GM10266 (cell line): ENCODE results near the gene TMEM217.

Experiments used
- DNase-seq: peaks from one replicate; pipeline ENCODE4 v3.0.0; 2012; ENCODE audit errors: extremely low spot score
- CTCF ChIP-seq: IDR thresholded peaks from 2 replicates; pipeline ENCODE4 v1.5.1; 2012; ENCODE audit warnings: mild to moderate bottlenecking, low read depth; ENCODE audit not compliant: control insufficient read depth, insufficient read depth; ENCODE audit errors: missing control alignments

The TMEM217 gene

GRCh38 chr6:37212268-37212667 lies 45.7 kb downstream of the TMEM217 start:
- no peak for TF ChIP-seq CTCF
- no peak for DNase-seq

DNA sequence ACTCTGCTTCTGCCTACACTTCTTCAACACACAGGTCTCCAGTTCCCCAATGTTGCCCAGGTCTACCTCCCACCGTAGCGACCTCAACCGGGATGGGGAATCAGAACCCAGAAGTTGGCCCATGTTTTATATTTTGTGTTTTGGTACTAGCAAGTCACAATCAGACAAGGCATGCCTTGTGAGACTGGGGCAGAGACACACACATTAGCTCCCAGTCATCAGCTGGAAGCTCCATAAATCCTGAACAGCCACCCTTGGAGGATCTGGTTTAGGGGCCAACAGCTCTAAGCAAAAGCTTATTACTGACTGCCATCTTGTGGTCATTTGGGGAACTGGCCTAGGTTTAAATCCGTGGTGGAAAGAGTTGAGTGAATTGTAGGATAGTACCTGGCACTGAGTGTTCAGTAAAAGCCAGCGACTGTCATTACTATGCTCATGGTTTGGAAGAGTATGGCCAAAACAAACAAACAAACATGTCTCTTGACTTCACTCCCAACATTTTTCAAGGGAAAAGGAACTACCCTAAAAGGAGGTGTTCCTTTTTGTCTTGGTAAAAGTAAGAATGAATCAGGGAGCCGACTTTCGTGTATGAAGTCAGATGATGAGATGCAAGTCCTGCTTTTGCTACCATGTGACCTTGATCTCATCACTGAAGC lies 47.5 kb downstream of the TMEM217 start:
- TF ChIP-seq CTCF: peak; percentile 91
- DNase-seq: peak; percentile 68

DNA sequence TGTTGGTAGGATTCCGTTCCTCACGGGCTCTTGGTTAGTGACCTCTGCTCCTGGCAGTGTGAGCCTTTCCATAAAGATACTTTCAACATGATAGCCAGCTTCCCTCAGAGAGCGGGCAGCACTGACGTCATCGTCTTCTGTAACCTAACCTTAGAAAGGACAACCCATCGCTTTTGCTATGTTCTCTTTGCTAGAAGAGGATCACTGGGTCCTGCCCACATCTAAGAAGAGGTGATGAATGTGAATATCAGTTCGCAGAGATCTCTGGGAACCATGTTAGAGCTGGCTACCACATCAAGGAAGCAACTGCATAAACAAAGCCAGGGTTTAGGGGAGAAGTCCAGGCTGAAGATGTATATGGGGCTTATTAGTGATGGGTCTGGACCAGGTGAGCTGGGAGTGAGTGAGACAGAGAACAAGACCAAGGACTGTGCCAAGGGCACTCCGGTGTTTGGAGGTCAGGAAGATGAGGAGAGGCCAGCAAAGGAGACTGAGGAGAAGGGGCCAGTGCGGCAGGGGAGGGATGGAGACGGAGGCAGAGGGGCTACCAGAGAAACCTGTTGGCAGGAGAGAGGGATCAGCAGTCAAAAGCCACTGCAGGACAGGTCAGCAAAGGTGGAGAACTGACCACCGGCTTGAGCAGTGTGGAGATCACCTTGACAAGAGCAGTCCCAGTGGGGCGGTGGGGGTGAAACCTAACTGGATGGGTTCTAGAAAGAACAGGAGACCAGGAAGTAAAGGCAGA lies 48.3 kb downstream of the TMEM217 start:
- no peak for TF ChIP-seq CTCF

GRCh38 chr6:37208793-37209192 lies 49.2 kb downstream of the TMEM217 start:
- TF ChIP-seq CTCF: no peak
- DNase-seq: no peak

More for the DNA sequence above, 48.3 kb downstream of the TMEM217 start:
- no peak for DNase-seq

GRCh38 chr6:37207903-37208456 lies 50.0 kb downstream of the TMEM217 start:
- DNase-seq: peak; percentile 72
- peak; percentile 69 for TF ChIP-seq CTCF

- TF ChIP-seq CTCF: no peak
- no peak for DNase-seq
Observed at GRCh38 chr6:37206622-37207021, 51.3 kb downstream of the TMEM217 start.

GRCh38 chr6:37205997-37206340 lies 52.0 kb downstream of the TMEM217 start:
- TF ChIP-seq CTCF: no peak
- DNase-seq: no peak
